Dedifferentiated amniotic fluid mesenchymal stem cell (primary cell): Measurements from ENCODE around the gene MAGEB17.
"Not testable (repeated sequence)": the region's sequence is repeated elsewhere in the genome, so short reads cannot be mapped to it uniquely, and the experiment has no call there.

Experiments
- DNase-seq: peaks from one replicate; pipeline ENCODE4 v3.0.0-alpha.2; 2016; ENCODE audit errors: extremely low spot score

The MAGEB17 gene

GRCh38 chrX:16156692-16157331 lies 10.5 kb upstream of the MAGEB17 start:
- no peak for DNase-seq

GRCh38 chrX:16160729-16161128 lies 6.6 kb upstream of the MAGEB17 start:
- DNase-seq: peak; percentile 55

- DNase-seq: not testable (repeated sequence)
These were observed 6.1 kb upstream of the MAGEB17 start for GRCh38 chrX:16161173-16161572.

- no peak for DNase-seq
These were observed 4.9 kb upstream of the MAGEB17 start for GRCh38 chrX:16162391-16162790.

- no peak for DNase-seq
These were observed 2.5 kb upstream of the MAGEB17 start for GRCh38 chrX:16164748-16165147.

GRCh38 chrX:16171039-16171438 lies 3.8 kb downstream of the MAGEB17 start:
- no peak for DNase-seq

GRCh38 chrX:16171944-16172343 lies 4.7 kb downstream of the MAGEB17 start:
- DNase-seq: no peak

GRCh38 chrX:16172391-16172790 lies 5.1 kb downstream of the MAGEB17 start:
- no peak for DNase-seq

- no peak for DNase-seq
These were observed 8.2 kb downstream of the MAGEB17 start for GRCh38 chrX:16175329-16176061.

- DNase-seq: no peak
These were observed 10.0 kb downstream of the MAGEB17 start for GRCh38 chrX:16177260-16177659.

GRCh38 chrX:16183843-16184242 lies 16.6 kb downstream of the MAGEB17 start:
- DNase-seq: not testable (repeated sequence)

- DNase-seq: no peak
These were observed 18.4 kb downstream of the MAGEB17 start for GRCh38 chrX:16185725-16186136.

- no peak for DNase-seq
These were observed 19.2 kb downstream of the MAGEB17 start for GRCh38 chrX:16186380-16187007.

- DNase-seq: no peak
These were observed 19.9 kb downstream of the MAGEB17 start for GRCh38 chrX:16187024-16187760.

- DNase-seq: no peak
These were observed 21.4 kb downstream of the MAGEB17 start for GRCh38 chrX:16188687-16189086.

- no peak for DNase-seq
These were observed 24.3 kb downstream of the MAGEB17 start for GRCh38 chrX:16191605-16192004.

GRCh38 chrX:16196829-16197228 lies 29.5 kb downstream of the MAGEB17 start:
- DNase-seq: no peak

- DNase-seq: no peak
These were observed 32.1 kb downstream of the MAGEB17 start for GRCh38 chrX:16199343-16199742.

GRCh38 chrX:16202943-16203342 lies 35.7 kb downstream of the MAGEB17 start:
- no peak for DNase-seq

GRCh38 chrX:16204538-16204937 lies 37.3 kb downstream of the MAGEB17 start:
- no peak for DNase-seq

GRCh38 chrX:16205840-16206239 lies 38.6 kb downstream of the MAGEB17 start:
- no peak for DNase-seq

- DNase-seq: no peak
These were observed 40.4 kb downstream of the MAGEB17 start for GRCh38 chrX:16207634-16208033.
